Nephron progenitor cell (in vitro differentiated cells): ENCODE results near the gene FOXE3.

ENCODE experiments used
- DNase-seq: peaks from one replicate; pipeline ENCODE4 v3.0.0; 2021
- H3K27ac Mint-ChIP-seq: 2 replicates; pipeline ENCODE4 v1.8.0; 2021; ENCODE audit warnings: mild to moderate bottlenecking, moderate library complexity, mixed read lengths
- H3K27me3 Mint-ChIP-seq: 2 replicates; pipeline ENCODE4 v1.8.0; 2021; ENCODE audit warnings: mild to moderate bottlenecking, low read depth, mixed read lengths; ENCODE audit not compliant: poor library complexity
- H3K36me3 Mint-ChIP-seq: 2 replicates; pipeline ENCODE4 v1.8.0; 2021; ENCODE audit warnings: low read depth, mixed read lengths
- H3K4me1 Mint-ChIP-seq: 2 replicates; pipeline ENCODE4 v1.8.0; 2021; ENCODE audit warnings: mixed read lengths
- H3K4me3 Mint-ChIP-seq: 2 replicates; pipeline ENCODE4 v1.8.0; 2021; ENCODE audit warnings: mild to moderate bottlenecking, moderate library complexity, mixed read lengths
- H3K9me3 Mint-ChIP-seq: 2 replicates; pipeline ENCODE4 v1.8.0; 2021; ENCODE audit warnings: mild to moderate bottlenecking, moderate library complexity, mixed read lengths
- CTCF ChIP-seq: fragments of 200-600 bp; sonication (generic); IDR thresholded peaks from 2 replicates; pipeline ENCODE4 v1.5.0; 2021; ENCODE audit warnings: antibody characterized with exemption

The FOXE3 gene

GRCh38 chr1:47415728-47416318 lies at the start of gene FOXE3:
TSS of gene FOXE3 (plus strand) at chr1:47416285. CDS start at chr1:47416316, 31 bp downstream.
- Mint-ChIP-seq H3K4me3 (peak within 1 kb of the TSS; percentile 79), H3K9me3 (peaks cover 14% of the 10 kb centered on the region), H3K27me3 (peaks cover 92% of the 10 kb centered on the region), H3K27ac (no peak within 1 kb of the TSS), H3K36me3 (peaks cover 12% of the 10 kb centered on the region), H3K4me1 (peaks cover 6% of the 10 kb centered on the region)
- no peak for DNase-seq
- no peak for TF ChIP-seq CTCF

- TF ChIP-seq CTCF, result no peak
- H3K4me3 Mint-ChIP-seq, result no peak overlapping the region
- peaks cover 39% of the 10 kb centered on the region for H3K36me3 Mint-ChIP-seq
- DNase-seq, result no peak
- H3K27ac Mint-ChIP-seq, result no peak overlapping the region
- no peaks in the 10 kb centered on the region for H3K4me1 Mint-ChIP-seq
- H3K27me3 Mint-ChIP-seq, result peaks cover 2% of the 10 kb centered on the region
- no peaks in the 10 kb centered on the region for H3K9me3 Mint-ChIP-seq
Observed at GRCh38 chr1:47367651-47368050, 48.4 kb upstream of the FOXE3 start.

- Mint-ChIP-seq H3K27me3 (peaks cover 2% of the 10 kb centered on the region), H3K4me3 (no peak overlapping the region), H3K36me3 (peaks cover 61% of the 10 kb centered on the region), H3K4me1 (no peaks in the 10 kb centered on the region), H3K9me3 (no peaks in the 10 kb centered on the region), H3K27ac (no peak overlapping the region)
- no peak for TF ChIP-seq CTCF
- no peak for DNase-seq
Observed at GRCh38 chr1:47371016-47371517, 45.0 kb upstream of the FOXE3 start.

GRCh38 chr1:47374501-47374900 lies 41.6 kb upstream of the FOXE3 start:
- no peak for TF ChIP-seq CTCF
- H3K27me3 Mint-ChIP-seq, result peaks cover 2% of the 10 kb centered on the region
- peaks cover 7% of the 10 kb centered on the region for H3K4me1 Mint-ChIP-seq
- no peaks in the 10 kb centered on the region for H3K9me3 Mint-ChIP-seq
- H3K36me3 Mint-ChIP-seq, result peaks cover 65% of the 10 kb centered on the region
- no peak overlapping the region for H3K4me3 Mint-ChIP-seq
- no peak for DNase-seq
- H3K27ac Mint-ChIP-seq, result no peak overlapping the region

- H3K27ac Mint-ChIP-seq, result no peak overlapping the region
- TF ChIP-seq CTCF, result no peak
- no peaks in the 10 kb centered on the region for H3K27me3 Mint-ChIP-seq
- H3K9me3 Mint-ChIP-seq, result no peaks in the 10 kb centered on the region
- peaks cover 59% of the 10 kb centered on the region for H3K36me3 Mint-ChIP-seq
- peaks cover 8% of the 10 kb centered on the region for H3K4me1 Mint-ChIP-seq
- no peak overlapping the region for H3K4me3 Mint-ChIP-seq
- no peak for DNase-seq
Observed at GRCh38 chr1:47378147-47378546, 37.9 kb upstream of the FOXE3 start.

GRCh38 chr1:47380699-47381098 lies 35.4 kb upstream of the FOXE3 start:
- no peak overlapping the region for H3K27ac Mint-ChIP-seq
- no peak overlapping the region for H3K4me3 Mint-ChIP-seq
- H3K36me3 Mint-ChIP-seq, result peaks cover 49% of the 10 kb centered on the region
- H3K4me1 Mint-ChIP-seq, result peaks cover 8% of the 10 kb centered on the region
- TF ChIP-seq CTCF, result no peak
- no peak for DNase-seq
- no peaks in the 10 kb centered on the region for H3K27me3 Mint-ChIP-seq
- no peaks in the 10 kb centered on the region for H3K9me3 Mint-ChIP-seq
